SK-N-MC (cell line): ENCODE results near the gene RIPPLY3.

Experiments used
- EZH2 ChIP-seq: fragments of 200-600 bp; sonication (generic); IDR thresholded peaks from one replicate; pipeline ENCODE4 v1.6.1; 2017; ENCODE audit warnings: antibody characterized with exemption
- FOXP2 ChIP-seq: optimal IDR thresholded peaks from 2 replicates; pipeline ENCODE3; 2011; ENCODE audit warnings: mild to moderate bottlenecking, moderate library complexity; ENCODE audit not compliant: insufficient read depth; ENCODE audit errors: extremely low read length, control extremely low read depth
- POLR2AphosphoS5 ChIP-seq: IDR thresholded peaks from 2 replicates; pipeline ENCODE4 v1.6.1; 2012; ENCODE audit warnings: mild to moderate bottlenecking, low read depth, low read length, borderline replicate concordance

GRCh38 chr21:37040212-37040611, 33.7 kb downstream of the RIPPLY3 start:
- TF ChIP-seq POLR2AphosphoS5 = no peak
- TF ChIP-seq EZH2 = no peak
- no peak for TF ChIP-seq FOXP2
